H1 (cell line): Measurements from ENCODE around the gene RCC1. TPM values are rescaled to one million over a fixed set of nuclear protein-coding genes. Genes with fewer than 3 reads are reported as not detected.

Experiments used
- CTCF ChIA-PET: fragments of 300-600 bp; sonication (Branson Sonifier 250); formaldehyde crosslinking; loops from one replicate; lab custom pipeline; 2021; ENCODE audit not compliant: partially characterized antibody; lab: Charles Lee
- POLR2A ChIA-PET: fragments of 300-600 bp; sonication (Branson Sonifier 250); formaldehyde crosslinking; loops from one replicate; lab custom pipeline; 2021; ENCODE audit warnings: inconsistent platforms; ENCODE audit not compliant: partially characterized antibody; lab: Charles Lee
- DNase-seq, 2 experiments: peaks; one replicate each; pipeline versions ENCODE4 v3.0.0 to v3.0.0-alpha.2; 2010 to 2022; ENCODE audit warnings: low spot score in 2 of 2, low read depth in 1 of 2, mixed read lengths in 1 of 2
- FAIRE-seq: peaks from 2 replicates; lab custom pipeline; 2011; peaks lifted over from hg19 to GRCh38; lab: Jason Lieb, UNC
- H2AFZ ChIP-seq: 2 replicates; pipeline ENCODE4 v1.8.1; 2012; ENCODE audit warnings: low read length, inconsistent platforms
- H2AK5ac ChIP-seq: 2 replicates; pipeline ENCODE4 v1.6.1; 2013; ENCODE audit warnings: low read depth, low read length
- H2BK120ac ChIP-seq: replicated peaks from 2 replicates; pipeline ENCODE3; 2013; ENCODE audit warnings: low read depth, low read length, inconsistent platforms
- H2BK12ac ChIP-seq: 2 replicates; pipeline ENCODE4 v1.6.1; 2013; ENCODE audit warnings: low read depth, low read length
- H2BK15ac ChIP-seq: 2 replicates; pipeline ENCODE4 v1.6.1; 2013; ENCODE audit warnings: low read length
- H2BK20ac ChIP-seq: 2 replicates; pipeline ENCODE4 v1.6.1; 2013; ENCODE audit warnings: low read length
- H2BK5ac ChIP-seq: 2 replicates; pipeline ENCODE4 v1.6.1; 2013; ENCODE audit warnings: low read depth, low read length
- H3K14ac ChIP-seq: 2 replicates; pipeline ENCODE4 v1.6.1; 2013; ENCODE audit warnings: inconsistent platforms; ENCODE audit not compliant: insufficient read length
- H3K18ac ChIP-seq: 2 replicates; pipeline ENCODE4 v1.6.1; 2013; ENCODE audit warnings: low read length; ENCODE audit errors: extremely low read depth
- H3K23ac ChIP-seq: 2 replicates; pipeline ENCODE4 v1.6.1; 2013; ENCODE audit warnings: inconsistent platforms; ENCODE audit not compliant: insufficient read length
- H3K23me2 ChIP-seq: 2 replicates; pipeline ENCODE4 v1.6.1; 2013; ENCODE audit warnings: low read depth, low read length
- H3K27ac ChIP-seq: 2 replicates; pipeline ENCODE4 v1.6.1; 2011; ENCODE audit warnings: low read depth, low read length, inconsistent platforms
- H3K27me3 ChIP-seq, 4 experiments: replicated peaks in 1 of 4; 1 replicate in 1 of 4; 2 replicates in 3 of 4; pipeline versions ENCODE4 v1.6.1 to v1.8.1; 2011 to 2013; ENCODE audit warnings: low read length in 3 of 4, mild to moderate bottlenecking in 3 of 4, inconsistent platforms in 2 of 4, mixed read lengths in 2 of 4, moderate library complexity in 1 of 4; ENCODE audit not compliant: control insufficient read depth in 3 of 4, insufficient read depth in 3 of 4; ENCODE audit errors: extremely low read depth in 1 of 4
- H3K36me3 ChIP-seq, 4 experiments: 2 replicates each; pipeline versions ENCODE4 v1.6.1 to v1.8.1; 2011 to 2013; ENCODE audit warnings: mild to moderate bottlenecking in 4 of 4, low read length in 3 of 4, moderate library complexity in 2 of 4, control low read depth in 1 of 4, inconsistent platforms in 1 of 4; ENCODE audit not compliant: insufficient read depth in 4 of 4, control insufficient read depth in 2 of 4
- H3K4ac ChIP-seq: replicated peaks from 2 replicates; pipeline ENCODE3; 2013; ENCODE audit warnings: low read length, low read depth, mixed read lengths, inconsistent platforms; ENCODE audit not compliant: insufficient read length
- H3K4me1 ChIP-seq, 4 experiments: replicated peaks in 1 of 4; 1 replicate in 1 of 4; 2 replicates in 3 of 4; pipeline versions ENCODE4 v1.6.1 to v1.8.1; 2011 to 2013; ENCODE audit warnings: low read length in 3 of 4, inconsistent platforms in 2 of 4, mixed read lengths in 1 of 4; ENCODE audit not compliant: insufficient read depth in 4 of 4, control insufficient read depth in 3 of 4
- H3K4me2 ChIP-seq, 2 experiments: 2 replicates each; pipeline versions ENCODE4 v1.6.1 to v1.8.1; 2011 to 2013; ENCODE audit warnings: low read depth in 2 of 2, low read length in 2 of 2, control low read depth in 1 of 2, inconsistent platforms in 1 of 2, mild to moderate bottlenecking in 1 of 2; ENCODE audit not compliant: insufficient read depth in 1 of 2
- H3K4me3 ChIP-seq, 4 experiments: fragments of 200-600, 300-600 bp in 1 of 4; sonication (generic), shearing (Covaris generic), sonication (Bioruptor Twin) in 1 of 4; 2 replicates each; pipeline versions ENCODE4 v1.5.1 to v1.8.1; 2011 to 2016; ENCODE audit warnings: low read length in 4 of 4, low read depth in 3 of 4, control low read depth in 2 of 4, inconsistent platforms in 2 of 4, mild to moderate bottlenecking in 2 of 4, mixed read lengths in 1 of 4, moderate library complexity in 1 of 4; ENCODE audit not compliant: insufficient read depth in 2 of 4; ENCODE audit errors: extremely low read depth in 1 of 4
- H3K56ac ChIP-seq: replicated peaks from 2 replicates; pipeline ENCODE3; 2013; ENCODE audit warnings: low read depth, mild to moderate bottlenecking, mixed read lengths, low read length, inconsistent platforms; ENCODE audit not compliant: insufficient read length
- H3K79me1 ChIP-seq: 2 replicates; pipeline ENCODE4 v1.6.1; 2013; ENCODE audit warnings: low read depth, low read length, control low read depth
- H3K79me2 ChIP-seq, 2 experiments: 2 replicates each; pipeline versions ENCODE4 v1.6.1 to v1.8.1; 2012 to 2013; ENCODE audit warnings: low read length in 2 of 2, mild to moderate bottlenecking in 2 of 2, inconsistent platforms in 1 of 2; ENCODE audit not compliant: insufficient read depth in 2 of 2, control insufficient read depth in 1 of 2
- H3K9ac ChIP-seq, 4 experiments: replicated peaks in 1 of 4; 1 replicate in 1 of 4; 2 replicates in 3 of 4; pipeline versions ENCODE4 v1.6.1 to v1.8.1; 2011 to 2013; ENCODE audit warnings: low read depth in 3 of 4, low read length in 3 of 4, control low read depth in 2 of 4, mild to moderate bottlenecking in 2 of 4, moderate library complexity in 2 of 4, inconsistent platforms in 1 of 4; ENCODE audit errors: extremely low read depth in 1 of 4
- H3K9me3 ChIP-seq, 2 experiments: 2 replicates each; pipeline versions ENCODE4 v1.6.1 to v1.8.1; 2012 to 2013; ENCODE audit warnings: mild to moderate bottlenecking in 2 of 2, moderate library complexity in 2 of 2, control low read depth in 1 of 2, inconsistent platforms in 1 of 2, low read depth in 1 of 2, low read length in 1 of 2, mixed read lengths in 1 of 2; ENCODE audit not compliant: insufficient read depth in 2 of 2
- H4K20me1 ChIP-seq, 2 experiments: replicated peaks in 1 of 2; 2 replicates each; pipeline versions ENCODE3 to v1.8.1; 2011 to 2013; ENCODE audit warnings: inconsistent platforms in 2 of 2, low read length in 2 of 2, mild to moderate bottlenecking in 1 of 2; ENCODE audit not compliant: insufficient read depth in 2 of 2, control insufficient read depth in 1 of 2
- H4K5ac ChIP-seq: 2 replicates; pipeline ENCODE4 v1.6.1; 2013; ENCODE audit warnings: low read length, low read depth, mixed read lengths, inconsistent platforms; ENCODE audit not compliant: insufficient read length
- H4K8ac ChIP-seq: 2 replicates; pipeline ENCODE4 v1.8.0; 2013; ENCODE audit warnings: mild to moderate bottlenecking, moderate library complexity, low read length, inconsistent platforms; ENCODE audit not compliant: insufficient read depth; ENCODE audit errors: extremely low read depth
- H4K91ac ChIP-seq: replicated peaks from 2 replicates; pipeline ENCODE3; 2013; ENCODE audit warnings: low read length, mixed read lengths, inconsistent platforms; ENCODE audit not compliant: insufficient read length
- KDM4A ChIP-seq: IDR thresholded peaks from one replicate; pipeline ENCODE4 v1.7.1; 2012; ENCODE audit warnings: low read depth, mild to moderate bottlenecking, moderate library complexity, low read length, inconsistent platforms; ENCODE audit not compliant: severe bottlenecking
- POLR2AphosphoS5 ChIP-seq: IDR thresholded peaks from 2 replicates; pipeline ENCODE4 v1.6.1; 2011; ENCODE audit warnings: low read depth, low read length
- WGBS, 2 experiments: shearing (Covaris generic) in 1 of 2; methylation state at CpG; one replicate each; pipeline versions ENCODE4 v1.1.6 to v1.1.7; 2013 to 2015; ENCODE audit warnings: low lambda C conversion rate in 2 of 2, mixed read lengths in 2 of 2, inconsistent platforms in 1 of 2, low coverage in 1 of 2, missing lambda C conversion rate in 1 of 2; ENCODE audit not compliant: insufficient replicate concordance in 2 of 2, insufficient coverage in 1 of 2, insufficient read length in 1 of 2; ENCODE audit errors: extremely low coverage in 1 of 2, missing lambda C conversion rate in 1 of 2; 5-methylcytosine and 5-hydroxymethylcytosine counted together
- polyA plus RNA-seq, 7 experiments: library from polyadenylated mRNA; depleted of rRNA in 3 of 7; stranded (reverse) in 5 of 7; unstranded in 2 of 7; fragments of >200 nt in 5 of 7; fragments of 200-250 nt in 2 of 7; gene quantifications; 1 replicate in 5 of 7; 2 replicates in 1 of 7; 4 replicates in 1 of 7; pipeline versions ENCODE4 v1.2.1 to v1.2.3, GENCODE V29; 2011 to 2013; ENCODE audit warnings: missing spikeins in 2 of 7, mixed read lengths in 2 of 7
- total RNA-seq: library from RNA; stranded (reverse); fragmentation: NEBNext Ultra II Directional; extraction: Animal tissue kit (Norgen Biotek cat#: 25700); gene quantifications from 2 replicates; pipeline ENCODE4 v1.2.1, GENCODE V29; 2021

RCC1 gene
- total and polyA plus RNA-seq, 2 of the 8 experiments (the other 6 are each of a cell fraction or from before 2014, with no cell fraction given): 48.5 to 98.4 TPM

DNA sequence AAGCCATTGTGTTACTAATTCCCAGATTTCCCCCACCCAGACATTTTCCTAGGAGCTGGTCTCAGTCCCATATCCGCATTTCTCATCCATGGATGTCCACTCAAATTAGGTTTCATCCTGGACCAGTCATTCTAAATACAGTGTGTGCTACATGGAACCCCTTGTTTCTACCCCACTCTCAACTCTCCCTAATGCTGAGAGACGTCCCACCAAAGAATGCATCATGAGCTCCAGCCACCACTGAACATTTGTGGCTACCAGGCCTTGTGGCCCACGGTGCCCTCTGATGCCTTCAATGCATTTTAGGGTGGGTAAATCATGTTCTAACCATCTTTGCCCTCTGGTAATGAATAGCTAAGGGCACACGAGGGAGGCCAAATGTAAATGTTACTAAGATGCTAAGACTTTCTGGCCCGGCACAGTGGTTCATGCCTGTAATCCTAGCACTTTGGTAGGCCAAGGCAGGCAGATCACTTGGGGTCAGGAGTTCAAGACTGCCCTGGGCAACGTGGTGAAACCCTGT is 72.9 kb downstream of the RCC1 start:
- Histone ChIP-seq H3K9ac (no peak overlapping the region), H3K18ac (no peak overlapping the region), H3K4me1 (peaks cover 0 to 11% (median 6%) of the 10 kb centered on the region in 4 experiments; a peak in 4 of 7 replicates), H3K36me3 (peaks cover 19 to 52% (median 36%) of the 10 kb centered on the region in 4 experiments)
- WGBS, 2 experiments: 95% methylated on average over 6 of the region's 6 CpGs; no CpG with 5 or more reads in 1 of the 2 experiments
- CTCF ChIA-PET: interaction anchor here (0.9 to 9.7 kb wide), 8 partner anchors 9 to 330 kb away, joined by 3 to 73 read pairs (median 4); no protein-coding TSS in a partner anchor
- TF ChIP-seq POLR2AphosphoS5 (0 out of 2 replicates have a peak, but pooled peaks have one; percentile 10), KDM4A (no peak)
- TF ChIP-seq, all 59 proteins: peak for 1
- FAIRE-seq (no peak), DNase-seq (no peak)
- no peak overlapping the region for H3K23ac ChIP-seq
- H2BK20ac ChIP-seq: no peak overlapping the region
- no peak overlapping the region for H2AFZ ChIP-seq
- peaks cover 0 to 4% (median 2%) of the 10 kb centered on the region in 4 experiments; a peak in 2 of 7 replicates for H3K27me3 ChIP-seq
- H3K79me1 ChIP-seq: peaks cover 4% of the 10 kb centered on the region; the same call in 1 of the 2 replicates
- no peak overlapping the region for H2AK5ac ChIP-seq
- H2BK12ac ChIP-seq: no peak overlapping the region
- H3K23me2 ChIP-seq: peaks cover 15% of the 10 kb centered on the region
- no peak overlapping the region for H2BK120ac ChIP-seq
- no peak overlapping the region for H3K56ac ChIP-seq
- POLR2A ChIA-PET: interaction anchor here (0.6 to 23.4 kb wide), 11 partner anchors 18 to 343 kb away, joined by 3 to 660 read pairs (median 26); partner anchors contain the start of genes ATP5IF1, RAB42, RCC1 and RNU11
- H3K4me2 ChIP-seq: no peak overlapping the region; a peak in 1 of 4 replicates
- H4K91ac ChIP-seq: no peak overlapping the region
- no peak overlapping the region for H2BK5ac ChIP-seq
- H3K79me2 ChIP-seq: peaks cover 10 to 21% of the 10 kb centered on the region in 2 experiments
- peaks cover 15 to 23% of the 10 kb centered on the region in 2 experiments for H4K20me1 ChIP-seq
- H4K8ac ChIP-seq: no peak overlapping the region
- no peak overlapping the region for H3K14ac ChIP-seq
- 0 out of 2 replicates have a peak overlapping the region, but pooled peaks have one; percentile 6 for H3K27ac ChIP-seq
- no peaks in the 10 kb centered on the region for H3K9me3 ChIP-seq
- no peak overlapping the region for H2BK15ac ChIP-seq
- no peak overlapping the region for H3K4ac ChIP-seq
- no peak overlapping the region for H4K5ac ChIP-seq
- H3K4me3 ChIP-seq: no peak overlapping the region
